Endothelial cell of umbilical vein (primary cell): ENCODE data around the gene PPP2R5D. TPM values are rescaled to one million over a fixed set of nuclear protein-coding genes. Genes with fewer than 3 reads are reported as not detected.

Source experiments
- BruUV-seq: library from RNA; stranded (reverse); fragments of 400-500 nt; replicated peaks from 2 replicates; lab custom pipeline; 2021; lab: Mats Ljungman, UMichigan
- CTCF ChIA-PET: fragments of 300-600, 350-600 bp; sonication (Branson Sonifier 250); formaldehyde crosslinking; loops from one replicate; lab custom pipeline; 2021; ENCODE audit warnings: antibody characterized with exemption, inconsistent platforms; lab: Charles Lee
- POLR2A ChIA-PET: fragments of 300-600, 350-600 bp; sonication (Branson Sonifier 250); formaldehyde crosslinking; loops from one replicate; lab custom pipeline; 2021; ENCODE audit warnings: antibody characterized with exemption, inconsistent platforms; lab: Charles Lee
- DNase-seq: peaks from one replicate; pipeline ENCODE4 v3.0.0-alpha.2; 2011; ENCODE audit warnings: low read depth, low spot score
- FAIRE-seq: peaks from 2 replicates; lab custom pipeline; 2011; peaks lifted over from hg19 to GRCh38; lab: Jason Lieb, UNC
- H2AFZ ChIP-seq: 2 replicates; pipeline ENCODE4 v1.6.0; 2012; ENCODE audit warnings: low read depth, low read length, control low read depth, inconsistent platforms
- H3K27ac ChIP-seq: 2 replicates; pipeline ENCODE4 v1.5.1; 2011; ENCODE audit warnings: low read depth, mild to moderate bottlenecking, control low read depth, low read length, moderate library complexity; ENCODE audit not compliant: insufficient read depth
- H3K27me3 ChIP-seq, 2 experiments: 2 replicates each; pipeline versions ENCODE4 v1.6.0 to v1.6.1; 2011; ENCODE audit warnings: low read length in 2 of 2, mixed read lengths in 1 of 2; ENCODE audit not compliant: control insufficient read depth in 2 of 2, insufficient read depth in 2 of 2
- H3K36me3 ChIP-seq, 2 experiments: 2 replicates in 1 of 2; 3 replicates in 1 of 2; pipeline ENCODE4 v1.5.1; 2011; ENCODE audit warnings: low read length in 2 of 2, mild to moderate bottlenecking in 1 of 2, moderate library complexity in 1 of 2; ENCODE audit not compliant: control insufficient read depth in 2 of 2, insufficient read depth in 2 of 2; ENCODE audit errors: extremely low read depth in 1 of 2
- H3K4me1 ChIP-seq: 3 replicates; pipeline ENCODE4 v1.5.1; 2011; ENCODE audit warnings: mild to moderate bottlenecking, low read length; ENCODE audit not compliant: control insufficient read depth, insufficient read depth; ENCODE audit errors: extremely low read depth
- H3K4me2 ChIP-seq: 2 replicates; pipeline ENCODE4 v1.6.1; 2011; ENCODE audit warnings: low read length, control low read depth, mixed read lengths; ENCODE audit not compliant: insufficient read depth
- H3K4me3 ChIP-seq, 3 experiments: fragments of 200-600 bp in 1 of 3; sonication (generic), shearing (Covaris generic) in 1 of 3; replicated peaks in 1 of 3; 2 replicates each; pipeline ENCODE4 v1.5.1; 2011 to 2016; ENCODE audit warnings: control low read depth in 3 of 3, low read length in 3 of 3, mild to moderate bottlenecking in 2 of 3, inconsistent platforms in 1 of 3, low read depth in 1 of 3, moderate library complexity in 1 of 3; ENCODE audit not compliant: insufficient read depth in 1 of 3
- H3K79me2 ChIP-seq: 2 replicates; pipeline ENCODE4 v1.6.0; 2012; ENCODE audit warnings: low read length, inconsistent platforms; ENCODE audit not compliant: control insufficient read depth, insufficient read depth
- H3K9ac ChIP-seq: replicated peaks from 2 replicates; pipeline ENCODE3; 2011; ENCODE audit warnings: low read length, control low read depth; ENCODE audit not compliant: insufficient read depth; ENCODE audit errors: extremely low read depth
- H3K9me1 ChIP-seq: replicated peaks from 3 replicates; pipeline ENCODE4 v1.6.0; 2011; ENCODE audit warnings: mild to moderate bottlenecking, low read length; ENCODE audit not compliant: control insufficient read depth, insufficient read depth; ENCODE audit errors: extremely low read depth
- H3K9me3 ChIP-seq: replicated peaks from 2 replicates; pipeline ENCODE4 v1.5.1; 2012; ENCODE audit warnings: low read length, inconsistent platforms; ENCODE audit not compliant: control insufficient read depth, insufficient read depth
- H4K20me1 ChIP-seq: replicated peaks from 2 replicates; pipeline ENCODE3; 2011; ENCODE audit warnings: mild to moderate bottlenecking, low read length; ENCODE audit not compliant: control insufficient read depth, insufficient read depth; ENCODE audit errors: extremely low read depth
- CTCF ChIP-seq, 2 donors: IDR thresholded peaks; 1 replicate in 1 of 2; 2 replicates in 1 of 2; pipeline ENCODE4 v1.5.1; 2011; ENCODE audit warnings: low read length in 2 of 2, mild to moderate bottlenecking in 2 of 2, moderate library complexity in 2 of 2, control low read depth in 1 of 2, inconsistent platforms in 1 of 2, low read depth in 1 of 2; ENCODE audit not compliant: insufficient read depth in 1 of 2; ENCODE audit errors: extremely low read depth in 1 of 2
- EZH2 ChIP-seq: IDR thresholded peaks from 2 replicates; pipeline ENCODE4 v1.6.1; 2012; ENCODE audit warnings: borderline replicate concordance, low read depth, mild to moderate bottlenecking, moderate library complexity, low read length, inconsistent platforms; ENCODE audit not compliant: severe bottlenecking
- FOS ChIP-seq: IDR thresholded peaks from 2 replicates; pipeline ENCODE4 v1.6.1; 2011; ENCODE audit warnings: mild to moderate bottlenecking, low read length, moderate library complexity, borderline replicate concordance; ENCODE audit not compliant: insufficient read depth
- GATA2 ChIP-seq: IDR thresholded peaks from 2 replicates; pipeline ENCODE4 v1.7.0; 2011; ENCODE audit warnings: low read depth, mild to moderate bottlenecking, moderate library complexity, mixed read lengths, low read length; ENCODE audit not compliant: insufficient read length, insufficient read depth
- JUN ChIP-seq: IDR thresholded peaks from 2 replicates; pipeline ENCODE4 v1.6.1; 2011; ENCODE audit warnings: borderline replicate concordance, low read depth; ENCODE audit not compliant: insufficient read length, insufficient read depth
- MAX ChIP-seq: IDR thresholded peaks from 2 replicates; pipeline ENCODE4 v1.6.1; 2011; ENCODE audit not compliant: insufficient read depth, insufficient read length
- MYC ChIP-seq: IDR thresholded peaks from one replicate; pipeline ENCODE4 v1.6.1; 2011; ENCODE audit warnings: mild to moderate bottlenecking, low read depth, low read length
- POLR2A ChIP-seq: IDR thresholded peaks from 2 replicates; pipeline ENCODE4 v1.6.1; 2012; ENCODE audit warnings: low read depth, mild to moderate bottlenecking, control low read depth, low read length
- POLR2AphosphoS5 ChIP-seq: IDR thresholded peaks from 2 replicates; pipeline ENCODE4 v1.6.1; 2012; ENCODE audit warnings: low read depth, mild to moderate bottlenecking, control low read depth, low read length, moderate library complexity; ENCODE audit not compliant: insufficient read depth
- dilution Hi-C: fragments of 300-500 bp; cut with MboI; formaldehyde crosslinking; loops from one replicate; pipeline ENCODE4 v1.15.0; 2019; ENCODE audit warnings: low sequenced_read_pairs; ENCODE audit not compliant: extremely low pct_ligation_motif_present
- intact Hi-C: fragments of 100-400 bp; cut with micrococcal nuclease; formaldehyde crosslinking; loops from one replicate; pipeline ENCODE4 v1.10.0; 2022
- polyA plus RNA-seq, 4 experiments: library from polyadenylated mRNA; depleted of rRNA in 3 of 4; stranded (reverse) in 3 of 4; unstranded in 1 of 4; fragments of >200 nt; gene quantifications; 2 replicates each; pipeline versions ENCODE4 v1.2.1 to v1.2.3, GENCODE V29; 2011 to 2012; ENCODE audit warnings: missing spikeins in 1 of 4
- total RNA-seq: library from RNA; stranded (reverse); gene quantifications from 2 replicates; pipeline ENCODE4 v1.2.3, GENCODE V29; 2021

Gene PPP2R5D
- total and polyA plus RNA-seq, 2 donors (not counting 3 experiments of a cell fraction or from before 2014, with no cell fraction given), result 45.5 to 60.2 TPM

DNA sequence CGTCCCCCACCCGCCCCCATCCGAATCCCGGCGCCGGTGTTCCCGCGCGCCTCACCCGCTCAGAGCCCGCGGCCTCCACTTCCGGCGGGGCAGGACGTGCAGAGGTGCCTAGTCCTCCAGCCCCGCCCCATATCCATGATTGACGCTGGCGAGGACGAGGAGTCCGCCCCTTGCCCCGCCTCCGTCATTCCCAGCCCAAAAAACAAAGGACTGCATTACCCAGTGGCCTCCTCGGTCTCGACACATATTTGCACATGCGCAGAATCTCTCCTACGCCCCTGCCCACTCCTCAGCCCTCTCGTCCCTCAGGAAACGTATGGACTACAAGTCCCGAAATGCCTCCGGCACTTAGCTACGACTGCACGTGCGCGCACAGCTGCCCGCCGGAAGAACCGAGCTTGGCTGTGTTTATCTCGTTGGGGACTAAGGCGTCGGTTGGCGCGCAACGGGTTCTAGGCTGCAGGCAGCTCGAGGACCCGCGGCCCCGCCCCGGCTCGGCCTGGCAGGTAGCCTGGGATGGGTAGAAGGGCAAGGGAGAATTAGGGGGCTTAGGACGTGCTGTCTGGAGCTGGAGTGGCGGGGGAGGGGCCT is 29.6 kb downstream of the PPP2R5D start, which contains the start of the genes KLHDC3 and MEA1:
KLHDC3 (plus strand) TSS at position 407 of the 591 bp plus-strand sequence. CDS start 2,944 bp downstream, outside the sequence.
MEA1 (minus strand) TSS at position 104 of the 591 bp plus-strand sequence. CDS start 133 bp downstream, outside the sequence.
- FAIRE-seq (peak; percentile 99), DNase-seq (peak; percentile 100)
- no TSS peak for BruUV-seq
- no peaks in the 10 kb centered on the region for H4K20me1 ChIP-seq
- H3K9me1 ChIP-seq, result no peaks in the 10 kb centered on the region
- peaks cover 17% of the 10 kb centered on the region for H3K4me1 ChIP-seq
- dilution Hi-C loops (no loop called here), intact Hi-C loops (loop anchor here (1.0 to 5.0 kb wide), 6 partner anchors 30 to 160 kb away; partner anchors contain the start of genes CNPY3, CUL7, GNMT and PEX6)
- no peak for TF ChIP-seq MYC
- peak; percentile 79 for TF ChIP-seq POLR2AphosphoS5
- peak; percentile 88 for TF ChIP-seq MAX
- TF ChIP-seq POLR2A, result no peak
- H3K9me3 ChIP-seq, result no peaks in the 10 kb centered on the region
- peak within 1 kb of the TSS; percentile 52 for H3K27ac ChIP-seq
- H3K36me3 ChIP-seq, result peaks cover 5 to 30% of the 10 kb centered on the region in 2 experiments
- peak within 1 kb of the TSS; percentile 95 for H3K4me2 ChIP-seq
- peak within 1 kb of the TSS; percentile 90 for H3K9ac ChIP-seq
- peak within 1 kb of the TSS; percentile 58 to 87 (median 72) for H3K4me3 ChIP-seq
- H3K79me2 ChIP-seq, result peaks cover 34% of the 10 kb centered on the region
- peak within 1 kb of the TSS; percentile 84 for H2AFZ ChIP-seq
- CTCF ChIA-PET, result interaction anchor here (0.5 to 8.7 kb wide), 9 partner anchors 17 to 130 kb away, joined by 3 to 55 read pairs (median 4); partner anchors contain the start of genes CNPY3, CUL7 and PEX6
- H3K27me3 ChIP-seq, result no peaks in the 10 kb centered on the region
- POLR2A ChIA-PET, result interaction anchor here (0.7 to 1.9 kb wide), 7 partner anchors 30 to 85 kb away, joined by 4 to 9 read pairs (median 6); partner anchors contain the start of genes CNPY3, CUL7, KLC4 and MRPL2

GRCh38 chr6:43014434-43014909 is 30.1 kb downstream of the PPP2R5D start:
- intact Hi-C loops, result loop anchor here (1.0 to 5.0 kb wide), 5 partner anchors 36 to 160 kb away; partner anchors contain the start of genes CNPY3, CUL7, GNMT and PEX6
- no peak for FAIRE-seq
- peaks cover 5 to 33% of the 10 kb centered on the region in 2 experiments for H3K36me3 ChIP-seq
- peaks cover 34% of the 10 kb centered on the region for H3K79me2 ChIP-seq
- DNase-seq, result peak; percentile 44
- H3K27me3 ChIP-seq, result no peaks in the 10 kb centered on the region
- ChIA-PET POLR2A (interaction anchor here (0.7 to 1.9 kb wide), 7 partner anchors 30 to 85 kb away, joined by 4 to 9 read pairs (median 6); partner anchors contain the start of genes CNPY3, CUL7, KLC4 and MRPL2), CTCF (interaction anchor here (0.5 to 8.7 kb wide), 10 partner anchors 18 to 129 kb away, joined by 3 to 55 read pairs (median 4); partner anchors contain the start of genes CNPY3, CUL7 and PEX6)
- dilution Hi-C loops, result no loop called here
- peak overlapping the region; percentile 90 for H3K9ac ChIP-seq
- peak overlapping the region; percentile 52 for H3K27ac ChIP-seq
- peak overlapping the region; percentile 53 to 87 (median 58) for H3K4me3 ChIP-seq
- no peak overlapping the region for H2AFZ ChIP-seq
- BruUV-seq, result no TSS peak
- H3K4me1 ChIP-seq, result peaks cover 17% of the 10 kb centered on the region
- no peaks in the 10 kb centered on the region for H4K20me1 ChIP-seq
- peak overlapping the region; percentile 95 for H3K4me2 ChIP-seq
- TF ChIP-seq MYC, result no peak
- TF ChIP-seq EZH2, result no peak
- no peak for TF ChIP-seq GATA2
- TF ChIP-seq CTCF (IDR thresholded peaks at IDR 0.05; ENCODE audit: extremely low read depth in 1 of 2, insufficient read depth in 1 of 2, low read depth in 1 of 2, low read length in 2 of 2), result no peak
- TF ChIP-seq POLR2AphosphoS5, result no peak
- TF ChIP-seq JUN, result no peak
- no peak for TF ChIP-seq MAX
- TF ChIP-seq POLR2A, result no peak
- TF ChIP-seq FOS, result no peak
- no peaks in the 10 kb centered on the region for H3K9me1 ChIP-seq
- H3K9me3 ChIP-seq, result no peaks in the 10 kb centered on the region
